Tibial nerve (tissue), 4 donors: Measurements from ENCODE around the gene NCEH1.

Source experiments
- EP300 ChIP-seq, 2 donors: sonication (generic); formaldehyde crosslinking; IDR thresholded peaks; one replicate each; pipeline ENCODE4 v1.6.1; 2017; ENCODE audit warnings: antibody characterized with exemption in 2 of 2, mild to moderate bottlenecking in 1 of 2
- POLR2A ChIP-seq, 2 donors: fragments of 450-650 bp; IDR thresholded peaks; one replicate each; pipeline ENCODE4 v1.6.1; 2017; ENCODE audit warnings: antibody characterized with exemption in 2 of 2, mild to moderate bottlenecking in 2 of 2, moderate library complexity in 2 of 2
- TF ChIP-seq, protein P1 (sequence below), 5 experiments: fragments of 200-600 bp in 3 of 5; fragments of 450-650 bp in 2 of 5; sonication (generic) in 3 of 5; IDR thresholded peaks; one replicate each; pipeline ENCODE4 v1.5.1; 2016 to 2019; ENCODE audit warnings: antibody characterized with exemption in 5 of 5, mild to moderate bottlenecking in 3 of 5, moderate library complexity in 2 of 5

GRCh38 chr3:172752651-172753050 lies 41.8 kb upstream of the NCEH1 start:
- TF ChIP-seq, protein P1, sequence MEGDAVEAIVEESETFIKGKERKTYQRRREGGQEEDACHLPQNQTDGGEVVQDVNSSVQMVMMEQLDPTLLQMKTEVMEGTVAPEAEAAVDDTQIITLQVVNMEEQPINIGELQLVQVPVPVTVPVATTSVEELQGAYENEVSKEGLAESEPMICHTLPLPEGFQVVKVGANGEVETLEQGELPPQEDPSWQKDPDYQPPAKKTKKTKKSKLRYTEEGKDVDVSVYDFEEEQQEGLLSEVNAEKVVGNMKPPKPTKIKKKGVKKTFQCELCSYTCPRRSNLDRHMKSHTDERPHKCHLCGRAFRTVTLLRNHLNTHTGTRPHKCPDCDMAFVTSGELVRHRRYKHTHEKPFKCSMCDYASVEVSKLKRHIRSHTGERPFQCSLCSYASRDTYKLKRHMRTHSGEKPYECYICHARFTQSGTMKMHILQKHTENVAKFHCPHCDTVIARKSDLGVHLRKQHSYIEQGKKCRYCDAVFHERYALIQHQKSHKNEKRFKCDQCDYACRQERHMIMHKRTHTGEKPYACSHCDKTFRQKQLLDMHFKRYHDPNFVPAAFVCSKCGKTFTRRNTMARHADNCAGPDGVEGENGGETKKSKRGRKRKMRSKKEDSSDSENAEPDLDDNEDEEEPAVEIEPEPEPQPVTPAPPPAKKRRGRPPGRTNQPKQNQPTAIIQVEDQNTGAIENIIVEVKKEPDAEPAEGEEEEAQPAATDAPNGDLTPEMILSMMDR (IDR thresholded peaks at IDR 0.05), result no peak
- no peak for TF ChIP-seq POLR2A (IDR thresholded peaks at IDR 0.05)
- no peak for TF ChIP-seq EP300 (IDR thresholded peaks at IDR 0.05)
